ENCODE measurements around the gene DAPK2. TPM values are rescaled to one million over a fixed set of nuclear protein-coding genes. Genes with fewer than 3 reads are reported as not detected.

Gene DAPK2
- total RNA-seq, 1 donor from 2014 or later, result 0.52 TPM

- DNase-seq (ENCODE audit: low read depth) (no peak), FAIRE-seq (no peak)
- Histone ChIP-seq H3K79me2 (ENCODE audit: insufficient read depth, low read length) (no peaks in the 10 kb centered on the region), H3K4me2 (ENCODE audit: low read length) (no peak overlapping the region), H3K4me1 (ENCODE audit: insufficient read depth, low read length) (peaks cover 9% of the 10 kb centered on the region), H3K27ac (ENCODE audit: low read depth, low read length) (no peak overlapping the region), H3K27me3 (ENCODE audit: insufficient read depth, low read length) (no peaks in the 10 kb centered on the region), H3K36me3 (ENCODE audit: insufficient read depth, low read length) (no peaks in the 10 kb centered on the region), H2AFZ (ENCODE audit: low read depth, low read length) (no peak overlapping the region), H3K9ac (ENCODE audit: low read length) (no peak overlapping the region), H4K20me1 (ENCODE audit: insufficient read depth, low read length) (no peaks in the 10 kb centered on the region), H3K4me3 (ENCODE audit: insufficient read depth, low read depth, low read length) (no peak overlapping the region), H3K9me3 (ENCODE audit: insufficient read depth, low read depth, low read length) (no peaks in the 10 kb centered on the region)
- Mint-ChIP-seq H3K27me3 (ENCODE audit: low read depth, unreplicated experiment) (peaks cover 11% of the 10 kb centered on the region), H3K36me3 (ENCODE audit: low read depth, unreplicated experiment) (no peaks in the 10 kb centered on the region), H3K4me3 (ENCODE audit: unreplicated experiment) (no peak overlapping the region), H3K27ac (ENCODE audit: unreplicated experiment) (no peak overlapping the region), H3K4me1 (ENCODE audit: low read depth, unreplicated experiment) (peaks cover 2% of the 10 kb centered on the region), H3K9me3 (ENCODE audit: unreplicated experiment) (no peaks in the 10 kb centered on the region)
- TF ChIP-seq CTCF (IDR thresholded peaks at IDR 0.05; ENCODE audit: insufficient read depth, low read depth, low read length) (no peak), EZH2 (IDR thresholded peaks at IDR 0.05; ENCODE audit: insufficient read depth, low read length) (no peak)
Measured at GRCh38 chr15:63969652-63970421, 76.4 kb downstream of the DAPK2 start.

- TF ChIP-seq CTCF (IDR thresholded peaks at IDR 0.05; ENCODE audit: insufficient read depth, low read depth, low read length) (no peak), EZH2 (IDR thresholded peaks at IDR 0.05; ENCODE audit: insufficient read depth, low read length) (no peak)
- Histone ChIP-seq H4K20me1 (ENCODE audit: insufficient read depth, low read length) (no peaks in the 10 kb centered on the region), H3K4me1 (ENCODE audit: insufficient read depth, low read length) (peaks cover 9% of the 10 kb centered on the region), H3K79me2 (ENCODE audit: insufficient read depth, low read length) (no peaks in the 10 kb centered on the region), H2AFZ (ENCODE audit: low read depth, low read length) (no peak overlapping the region), H3K36me3 (ENCODE audit: insufficient read depth, low read length) (no peaks in the 10 kb centered on the region), H3K4me2 (ENCODE audit: low read length) (no peak overlapping the region), H3K27me3 (ENCODE audit: insufficient read depth, low read length) (no peaks in the 10 kb centered on the region), H3K9me3 (ENCODE audit: insufficient read depth, low read depth, low read length) (no peaks in the 10 kb centered on the region), H3K4me3 (ENCODE audit: insufficient read depth, low read depth, low read length) (no peak overlapping the region), H3K27ac (ENCODE audit: low read depth, low read length) (no peak overlapping the region), H3K9ac (ENCODE audit: low read length) (no peak overlapping the region)
- DNase-seq (ENCODE audit: low read depth) (no peak), FAIRE-seq (no peak)
- Mint-ChIP-seq H3K4me3 (ENCODE audit: unreplicated experiment) (no peak overlapping the region), H3K27me3 (ENCODE audit: low read depth, unreplicated experiment) (peaks cover 11% of the 10 kb centered on the region), H3K27ac (ENCODE audit: unreplicated experiment) (no peak overlapping the region), H3K4me1 (ENCODE audit: low read depth, unreplicated experiment) (peaks cover 2% of the 10 kb centered on the region), H3K9me3 (ENCODE audit: unreplicated experiment) (peaks cover 8% of the 10 kb centered on the region), H3K36me3 (ENCODE audit: low read depth, unreplicated experiment) (no peaks in the 10 kb centered on the region)
Measured at GRCh38 chr15:63968700-63969099, 77.6 kb downstream of the DAPK2 start.

GRCh38 chr15:63968122-63968524 lies 78.2 kb downstream of the DAPK2 start:
- Histone ChIP-seq H3K4me1 (ENCODE audit: insufficient read depth, low read length) (peaks cover 3% of the 10 kb centered on the region), H3K4me2 (ENCODE audit: low read length) (no peak overlapping the region), H3K9me3 (ENCODE audit: insufficient read depth, low read depth, low read length) (no peaks in the 10 kb centered on the region), H3K9ac (ENCODE audit: low read length) (no peak overlapping the region), H4K20me1 (ENCODE audit: insufficient read depth, low read length) (no peaks in the 10 kb centered on the region), H3K36me3 (ENCODE audit: insufficient read depth, low read length) (no peaks in the 10 kb centered on the region), H3K79me2 (ENCODE audit: insufficient read depth, low read length) (no peaks in the 10 kb centered on the region), H3K4me3 (ENCODE audit: insufficient read depth, low read depth, low read length) (no peak overlapping the region), H2AFZ (ENCODE audit: low read depth, low read length) (no peak overlapping the region), H3K27ac (ENCODE audit: low read depth, low read length) (no peak overlapping the region), H3K27me3 (ENCODE audit: insufficient read depth, low read length) (no peaks in the 10 kb centered on the region)
- Mint-ChIP-seq H3K27ac (ENCODE audit: unreplicated experiment) (no peak overlapping the region), H3K9me3 (ENCODE audit: unreplicated experiment) (peaks cover 14% of the 10 kb centered on the region), H3K36me3 (ENCODE audit: low read depth, unreplicated experiment) (no peaks in the 10 kb centered on the region), H3K27me3 (ENCODE audit: low read depth, unreplicated experiment) (peaks cover 11% of the 10 kb centered on the region), H3K4me3 (ENCODE audit: unreplicated experiment) (no peak overlapping the region), H3K4me1 (ENCODE audit: low read depth, unreplicated experiment) (no peaks in the 10 kb centered on the region)
- DNase-seq (ENCODE audit: low read depth) (no peak), FAIRE-seq (no peak)
- TF ChIP-seq EZH2 (IDR thresholded peaks at IDR 0.05; ENCODE audit: insufficient read depth, low read length) (no peak), CTCF (IDR thresholded peaks at IDR 0.05; ENCODE audit: insufficient read depth, low read depth, low read length) (no peak)
